ENCODE measurements around the gene ATG16L1. TPM values are rescaled to one million over a fixed set of nuclear protein-coding genes. Genes with fewer than 3 reads are reported as not detected.
A peak's percentile ranks its signal among the peaks of the same experiment; 100 is the strongest.

The ATG16L1 gene
- total RNA-seq, 2 experiments from 2014 or later: 60.8 to 67.6 TPM

DNA sequence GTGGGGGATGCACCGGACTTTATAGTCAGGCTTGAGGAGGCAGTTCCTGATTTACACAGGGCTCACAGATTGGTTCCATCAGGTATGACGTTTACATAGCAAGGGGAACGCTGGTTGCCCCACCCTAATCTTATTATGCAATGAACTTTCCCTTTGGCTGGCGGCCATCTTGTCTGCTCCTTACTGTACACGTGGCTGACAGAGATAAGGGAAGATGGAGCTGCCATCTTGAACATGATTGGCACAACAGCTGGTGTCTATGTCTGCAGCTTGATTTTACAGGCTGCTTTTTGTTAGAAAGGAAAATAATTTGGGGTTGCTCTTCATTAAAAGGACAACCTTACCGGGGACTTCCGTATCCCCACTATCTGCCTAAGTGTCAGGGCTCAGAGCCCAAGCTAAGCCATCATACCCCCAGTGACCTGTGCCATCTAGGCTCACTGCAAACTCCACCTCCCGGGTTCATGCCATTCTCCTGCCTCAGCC, 33.5 kb upstream of the ATG16L1 start:
- no peaks in the 10 kb centered on the region for H3K4me1 Mint-ChIP-seq
- ATAC-seq (ENCODE audit: low read depth) (no peak), DNase-seq (no peak)
- no peaks in the 10 kb centered on the region for H3K9me3 Mint-ChIP-seq
- no peaks in the 10 kb centered on the region for H3K27me3 Mint-ChIP-seq
- H3K36me3 Mint-ChIP-seq: no peaks in the 10 kb centered on the region
- POLR2A ChIA-PET: interaction anchor here (0.7 kb wide), 1 partner anchor 18 kb away, joined by 4 read pairs; no protein-coding TSS in a partner anchor
- H3K27ac Mint-ChIP-seq: no peak overlapping the region
- H3K4me3 Mint-ChIP-seq: no peak overlapping the region

DNA sequence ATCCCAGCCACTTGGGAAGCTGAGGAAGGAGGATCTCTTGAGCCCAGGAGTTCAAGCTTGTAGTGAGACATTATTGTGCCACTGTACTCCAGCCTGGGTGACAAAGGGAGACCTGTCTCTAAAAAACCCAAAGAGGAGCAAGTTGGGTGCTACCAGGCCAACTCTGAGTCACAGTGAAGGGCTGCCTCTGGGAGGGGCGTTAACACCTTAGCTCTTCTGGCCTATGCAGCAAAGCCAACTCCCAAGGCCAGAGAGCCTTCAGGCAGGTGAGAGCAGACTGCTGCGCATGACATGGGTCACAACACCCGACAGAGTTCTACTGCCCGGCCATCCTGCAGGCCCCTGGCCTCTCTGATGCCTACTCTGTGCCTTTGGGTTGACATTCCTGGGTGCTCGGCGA, 32.6 kb upstream of the ATG16L1 start:
- Mint-ChIP-seq H3K27me3 (peaks cover 2% of the 10 kb centered on the region), H3K27ac (no peak overlapping the region), H3K4me3 (no peak overlapping the region), H3K4me1 (no peaks in the 10 kb centered on the region), H3K9me3 (no peaks in the 10 kb centered on the region), H3K36me3 (no peaks in the 10 kb centered on the region)
- POLR2A ChIA-PET: no interaction called here
- DNase-seq (no peak), ATAC-seq (ENCODE audit: low read depth) (no peak)

DNA sequence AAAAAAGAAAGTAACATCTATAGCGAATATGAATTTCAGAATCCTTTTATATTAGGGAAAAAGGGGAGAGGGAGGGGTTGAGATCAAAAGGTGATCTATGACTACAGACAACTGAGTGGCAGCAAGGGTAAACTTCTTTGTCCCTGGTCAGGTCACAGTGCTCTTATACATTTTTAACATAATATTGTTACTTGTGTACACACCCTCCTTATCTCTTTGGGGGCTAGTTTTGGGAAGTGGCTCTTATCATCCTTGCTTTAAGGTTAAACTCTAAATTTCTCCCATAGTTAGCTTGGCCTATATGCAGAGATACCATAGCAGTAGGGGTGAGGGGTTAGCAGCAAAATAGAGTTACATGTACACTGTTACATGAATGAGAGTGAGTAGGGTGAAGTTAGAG, 31.6 kb upstream of the ATG16L1 start:
- Mint-ChIP-seq H3K9me3 (no peaks in the 10 kb centered on the region), H3K4me3 (no peak overlapping the region), H3K27me3 (peaks cover 3% of the 10 kb centered on the region), H3K36me3 (no peaks in the 10 kb centered on the region), H3K27ac (no peak overlapping the region), H3K4me1 (no peaks in the 10 kb centered on the region)
- ATAC-seq (ENCODE audit: low read depth) (no peak), DNase-seq (no peak)
- POLR2A ChIA-PET: no interaction called here

DNA sequence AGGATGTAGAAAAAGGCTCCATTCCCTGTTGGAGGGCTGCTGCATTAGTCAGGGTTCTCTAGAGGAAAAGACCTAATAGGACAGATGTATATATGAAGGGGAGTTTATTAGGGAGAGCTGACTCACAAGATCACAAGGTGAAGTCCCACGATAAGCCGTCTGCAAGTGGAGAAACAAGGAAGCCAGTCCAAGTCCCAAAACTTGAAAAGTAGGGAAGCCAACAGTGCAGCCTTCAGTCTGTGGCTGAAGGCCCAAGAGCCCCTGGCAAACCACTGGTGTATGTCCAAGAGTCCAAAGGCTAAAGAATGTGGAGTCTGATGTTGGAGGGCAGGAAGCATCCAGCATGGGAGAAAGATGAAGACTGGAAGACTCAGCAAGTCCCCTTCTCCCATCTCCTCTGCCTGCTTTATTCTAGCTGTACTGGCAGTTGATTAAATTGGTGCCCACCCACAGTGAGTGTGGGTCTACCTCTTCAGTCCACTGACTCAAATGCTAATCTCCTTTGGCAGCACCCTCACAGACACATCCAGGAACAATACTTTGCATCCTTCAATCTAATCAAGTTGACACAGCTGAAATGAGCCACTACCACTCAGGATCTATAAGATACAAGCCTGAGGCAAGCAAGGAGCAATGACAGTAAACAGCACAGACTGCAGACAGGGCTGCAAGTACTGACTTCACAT, 30.0 kb upstream of the ATG16L1 start:
- Mint-ChIP-seq H3K4me3 (no peak overlapping the region), H3K9me3 (peaks cover 3% of the 10 kb centered on the region), H3K4me1 (peaks cover 8% of the 10 kb centered on the region), H3K27me3 (peaks cover 3% of the 10 kb centered on the region), H3K36me3 (peaks cover 5% of the 10 kb centered on the region), H3K27ac (no peak overlapping the region)
- POLR2A ChIA-PET: interaction anchor here (0.9 kb wide), 1 partner anchor 21 kb away, joined by 3 read pairs; no protein-coding TSS in a partner anchor
- no peak for ATAC-seq (ENCODE audit: low read depth)
- DNase-seq: no peak

DNA sequence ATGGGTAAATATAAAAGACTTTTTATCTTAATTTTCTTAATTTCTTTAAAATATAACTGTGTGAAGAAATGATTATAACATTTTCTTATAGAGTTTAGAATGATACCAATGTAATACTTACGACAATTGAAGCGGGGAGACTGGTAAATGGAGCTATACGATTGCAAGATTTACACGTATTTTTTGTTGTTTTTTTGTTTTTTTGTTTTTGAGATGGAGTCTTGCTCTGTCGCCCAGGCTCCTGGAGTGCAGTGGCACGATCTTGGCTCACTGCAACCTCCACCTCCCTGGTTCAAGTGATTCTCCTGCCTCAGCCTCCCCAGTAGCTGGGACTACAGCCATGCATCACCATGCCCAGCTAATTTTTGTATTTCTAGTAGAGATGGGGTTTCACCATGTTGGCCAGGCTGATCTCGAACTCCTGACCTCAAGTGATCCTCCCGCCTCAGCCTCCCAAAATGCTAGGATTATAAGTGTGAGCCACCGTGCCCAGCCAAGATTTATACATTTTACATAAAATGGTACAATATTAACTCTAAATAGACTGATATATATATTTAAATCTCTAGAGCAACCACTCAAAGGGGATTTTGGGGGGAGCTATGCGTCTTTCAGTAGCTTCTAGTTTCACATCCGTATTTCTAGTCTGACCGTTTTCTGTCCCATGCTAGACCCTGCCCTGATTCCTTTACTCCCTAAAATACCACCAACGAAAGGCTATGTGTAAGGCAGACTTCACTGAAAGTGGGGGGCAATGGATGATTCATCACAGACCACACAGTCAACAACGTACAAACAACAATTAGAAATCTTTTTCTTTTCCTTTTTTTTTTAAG, 28.2 kb upstream of the ATG16L1 start:
- ATAC-seq (ENCODE audit: low read depth): no peak
- H3K27ac Mint-ChIP-seq: no peak overlapping the region
- H3K4me1 Mint-ChIP-seq: peaks cover 11% of the 10 kb centered on the region
- peaks cover 6% of the 10 kb centered on the region for H3K27me3 Mint-ChIP-seq
- peaks cover 6% of the 10 kb centered on the region for H3K36me3 Mint-ChIP-seq
- DNase-seq: no peak
- POLR2A ChIA-PET: no interaction called here
- H3K4me3 Mint-ChIP-seq: no peak overlapping the region
- peaks cover 3% of the 10 kb centered on the region for H3K9me3 Mint-ChIP-seq

DNA sequence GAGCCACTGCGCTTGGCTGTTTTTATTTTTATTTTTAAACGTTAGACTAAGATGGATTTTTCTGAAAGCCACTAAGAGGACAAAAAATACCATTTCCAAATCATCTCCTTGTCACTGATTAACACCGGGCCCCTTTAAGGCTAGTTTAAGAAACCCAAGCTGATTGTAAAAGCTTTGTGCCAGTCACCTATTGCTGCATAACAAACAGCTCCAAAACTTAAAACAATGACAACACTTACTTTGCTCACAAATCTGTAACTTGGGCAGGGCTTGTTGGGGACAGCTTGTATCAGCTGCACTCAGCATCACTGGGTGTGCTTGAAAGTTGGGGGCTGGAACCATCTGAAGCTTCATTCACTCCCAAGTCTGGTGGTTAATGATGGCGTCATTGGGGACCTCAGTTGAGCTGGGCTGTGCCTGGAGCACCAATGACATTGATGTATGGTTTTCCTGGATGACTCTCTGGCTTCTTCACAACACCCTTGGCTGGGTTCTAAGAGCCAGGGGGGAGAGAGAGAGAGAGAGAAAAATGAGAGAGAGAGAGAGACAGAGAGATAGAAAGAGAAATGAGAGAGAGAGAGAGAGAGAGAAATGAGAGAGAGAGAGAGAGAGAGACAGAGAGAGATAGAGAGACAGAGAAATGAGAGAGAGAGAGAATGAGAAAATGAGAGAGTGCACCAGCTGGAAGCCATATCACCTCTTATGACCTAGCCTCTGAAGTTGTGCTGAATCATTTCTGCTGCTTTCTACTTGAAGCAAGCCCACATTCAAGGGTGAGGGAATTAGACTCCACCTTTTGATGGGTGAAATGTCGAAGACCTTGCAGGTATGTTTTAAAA, 26.0 kb upstream of the ATG16L1 start:
- Mint-ChIP-seq H3K4me3 (no peak overlapping the region), H3K27ac (no peak overlapping the region), H3K27me3 (peaks cover 6% of the 10 kb centered on the region), H3K4me1 (peaks cover 18% of the 10 kb centered on the region), H3K36me3 (peaks cover 6% of the 10 kb centered on the region), H3K9me3 (peaks cover 3% of the 10 kb centered on the region)
- POLR2A ChIA-PET: no interaction called here
- DNase-seq (no peak), ATAC-seq (ENCODE audit: low read depth) (no peak)

DNA sequence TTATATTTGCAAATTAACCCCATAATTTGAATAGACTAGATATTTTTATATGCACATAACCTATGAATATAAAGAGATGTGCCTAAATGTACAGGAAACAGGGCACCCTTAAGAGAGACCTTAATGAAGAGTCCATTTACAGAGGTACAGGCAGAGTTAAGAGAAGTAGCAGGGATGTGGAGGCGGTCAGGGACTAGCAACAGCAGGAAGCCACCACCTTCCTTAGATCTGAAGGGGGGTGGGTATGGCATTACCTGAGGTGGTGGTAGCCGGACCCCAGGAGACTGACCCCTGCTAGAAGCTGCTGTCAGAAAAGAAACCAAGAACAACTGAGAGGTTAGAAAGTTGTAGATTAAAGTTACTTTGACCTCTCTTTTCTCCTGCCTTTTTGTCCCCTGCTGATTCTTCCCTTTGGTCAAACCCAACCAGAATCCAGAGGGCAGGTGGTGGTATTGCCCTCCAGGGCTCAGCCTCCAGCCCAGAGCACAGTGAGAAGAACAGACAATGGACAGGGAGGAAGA, 24.9 kb upstream of the ATG16L1 start:
- no peak overlapping the region for H3K27ac Mint-ChIP-seq
- peaks cover 6% of the 10 kb centered on the region for H3K36me3 Mint-ChIP-seq
- DNase-seq (no peak), ATAC-seq (ENCODE audit: low read depth) (no peak)
- POLR2A ChIA-PET: no interaction called here
- peaks cover 27% of the 10 kb centered on the region for H3K4me1 Mint-ChIP-seq
- H3K27me3 Mint-ChIP-seq: peaks cover 6% of the 10 kb centered on the region
- peaks cover 3% of the 10 kb centered on the region for H3K9me3 Mint-ChIP-seq
- H3K4me3 Mint-ChIP-seq: no peak overlapping the region

DNA sequence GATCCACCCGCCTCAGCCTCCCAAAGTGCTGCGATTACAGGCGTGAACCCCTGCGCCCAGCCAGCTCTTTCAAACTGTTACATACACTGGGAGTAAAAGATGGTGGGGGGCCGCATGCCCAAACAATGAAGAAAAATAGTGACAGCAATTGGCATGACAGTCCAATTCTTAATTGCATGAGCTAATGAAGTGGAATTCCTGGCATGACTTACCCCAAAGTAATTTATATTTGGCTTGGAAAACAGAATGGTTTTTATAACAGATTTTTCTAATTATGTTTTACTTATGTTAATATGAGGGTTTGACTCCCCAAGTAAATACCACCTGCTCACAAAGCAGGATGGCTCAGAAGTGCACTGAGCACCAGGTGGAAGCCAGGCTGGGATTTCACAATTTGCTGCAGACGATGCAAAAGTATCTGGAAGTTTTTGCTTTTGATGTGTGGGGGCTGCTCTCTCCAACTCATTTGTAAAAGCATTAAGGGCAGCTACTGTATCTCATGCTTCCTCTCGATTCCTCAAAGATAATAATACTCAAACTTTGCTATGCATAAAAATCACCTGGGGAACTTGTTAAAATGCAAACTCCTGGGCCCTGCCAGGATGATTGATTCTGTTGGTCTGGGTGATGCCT, 24.0 kb upstream of the ATG16L1 start:
- peaks cover 3% of the 10 kb centered on the region for H3K9me3 Mint-ChIP-seq
- H3K36me3 Mint-ChIP-seq: peaks cover 6% of the 10 kb centered on the region
- H3K27ac Mint-ChIP-seq: no peak overlapping the region
- peaks cover 31% of the 10 kb centered on the region for H3K4me1 Mint-ChIP-seq
- POLR2A ChIA-PET: no interaction called here
- peaks cover 6% of the 10 kb centered on the region for H3K27me3 Mint-ChIP-seq
- no peak for ATAC-seq (ENCODE audit: low read depth)
- DNase-seq: no peak
- H3K4me3 Mint-ChIP-seq: no peak overlapping the region

DNA sequence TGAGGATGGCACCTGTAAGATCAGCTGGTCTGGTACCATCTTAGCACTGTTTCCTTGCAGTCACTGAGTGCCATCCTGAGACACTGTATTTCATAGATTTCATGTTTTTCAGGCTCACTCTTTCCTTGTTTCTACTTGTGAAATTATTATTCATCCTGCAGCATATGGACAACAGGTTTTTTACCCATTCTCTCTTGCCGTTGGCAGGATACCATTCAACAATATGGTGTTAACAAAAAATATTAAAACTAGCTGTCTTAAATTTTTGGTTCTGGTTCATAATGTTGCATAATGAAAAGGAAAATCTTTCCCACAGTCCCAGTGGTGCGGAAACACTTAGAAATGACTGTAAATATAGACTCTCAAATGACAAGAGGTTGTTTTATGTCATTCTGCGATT, 23.1 kb upstream of the ATG16L1 start:
- Mint-ChIP-seq H3K27ac (no peak overlapping the region), H3K36me3 (peaks cover 6% of the 10 kb centered on the region), H3K4me3 (no peak overlapping the region), H3K4me1 (peaks cover 32% of the 10 kb centered on the region), H3K9me3 (peaks cover 3% of the 10 kb centered on the region), H3K27me3 (peaks cover 4% of the 10 kb centered on the region)
- ATAC-seq (ENCODE audit: low read depth): no peak
- POLR2A ChIA-PET: interaction anchor here (0.6 kb wide), 1 partner anchor 23 kb away, joined by 3 read pairs; the partner anchor contains the start of gene ATG16L1
- no peak for DNase-seq

DNA sequence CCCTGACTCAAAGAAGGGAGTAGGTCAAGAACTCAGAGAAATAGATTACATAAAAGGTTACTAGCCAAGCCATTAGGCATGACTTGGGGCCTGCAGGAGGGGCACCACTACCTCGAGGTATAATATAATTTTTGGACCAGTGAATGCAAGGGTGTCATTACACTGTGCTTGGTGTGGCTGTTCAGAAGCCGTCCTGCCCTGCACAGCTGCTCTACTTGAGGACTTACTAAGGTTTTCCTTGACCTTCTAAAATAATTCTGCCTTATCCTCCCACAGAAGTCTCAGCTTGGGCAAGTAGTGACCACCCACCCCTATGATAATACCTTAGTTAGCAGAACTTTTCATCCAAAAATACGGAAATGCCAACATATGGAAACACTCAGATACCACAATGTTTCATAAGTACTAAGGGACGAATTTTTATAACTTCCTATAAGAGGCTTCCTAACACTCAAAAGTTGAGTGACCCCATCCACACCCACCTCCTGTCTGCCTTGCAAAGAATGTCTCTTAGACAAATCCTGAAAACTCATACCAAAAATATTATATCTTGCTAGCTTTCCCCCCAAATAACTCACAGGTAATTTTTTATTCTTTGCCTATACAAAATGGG, 17.7 kb upstream of the ATG16L1 start:
- ATAC-seq (ENCODE audit: low read depth): no peak
- Mint-ChIP-seq H3K4me3 (peak overlapping the region; percentile 49), H3K4me1 (peaks cover 53% of the 10 kb centered on the region), H3K27me3 (no peaks in the 10 kb centered on the region), H3K36me3 (peaks cover 11% of the 10 kb centered on the region), H3K27ac (peak overlapping the region; percentile 74), H3K9me3 (peaks cover 4% of the 10 kb centered on the region)
- POLR2A ChIA-PET: interaction anchor here (0.9 to 1.5 kb wide), 3 partner anchors 9 to 33 kb away, joined by 3 to 7 read pairs (median 7); no protein-coding TSS in a partner anchor
- no peak for DNase-seq

DNA sequence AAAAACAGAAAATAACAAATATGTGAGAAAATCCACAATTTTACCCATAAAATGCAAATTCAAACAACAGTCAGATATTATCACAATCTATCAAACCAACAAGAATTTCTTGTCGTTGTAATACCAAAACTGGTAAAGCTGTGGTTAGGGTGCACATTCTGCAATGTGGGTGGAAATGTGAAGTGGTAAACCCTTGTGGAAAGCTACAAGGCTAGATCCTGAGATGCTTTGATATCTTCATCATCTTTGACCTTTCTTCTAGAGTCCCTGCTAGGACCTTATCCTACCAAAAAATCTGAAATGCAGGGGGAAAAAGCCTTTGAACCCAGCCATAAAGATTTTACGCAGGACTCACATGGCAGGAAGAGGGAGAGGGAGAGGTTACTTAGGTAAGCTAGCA, 17.2 kb upstream of the ATG16L1 start:
- Mint-ChIP-seq H3K36me3 (peaks cover 15% of the 10 kb centered on the region), H3K4me3 (peak overlapping the region; percentile 49)
- POLR2A ChIA-PET: interaction anchor here (1.0 to 1.5 kb wide), 2 partner anchors 8 to 16 kb away, joined by 3 to 7 read pairs; no protein-coding TSS in a partner anchor

DNA sequence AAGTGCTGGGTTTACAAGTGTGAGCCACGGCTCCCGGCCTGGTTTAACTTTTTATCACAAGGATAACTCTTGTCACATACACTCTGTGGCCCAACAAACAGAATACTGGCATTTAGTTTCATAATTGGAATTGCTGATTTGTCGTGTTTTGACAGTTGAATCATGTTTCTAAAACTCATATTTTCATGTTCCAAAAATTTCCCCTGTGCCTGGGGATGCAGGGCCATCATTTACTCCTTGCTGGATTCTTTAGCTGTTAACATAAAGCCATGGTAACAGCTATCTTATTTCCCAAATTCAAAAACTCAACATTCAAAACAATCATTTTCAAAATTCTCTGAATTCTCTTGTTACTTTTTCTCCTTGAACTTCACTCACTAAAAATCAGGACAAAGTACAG, 16.5 kb upstream of the ATG16L1 start:
- DNase-seq: no peak
- Mint-ChIP-seq H3K4me1 (peaks cover 63% of the 10 kb centered on the region), H3K27ac (peak overlapping the region; percentile 8), H3K27me3 (no peaks in the 10 kb centered on the region), H3K9me3 (peaks cover 6% of the 10 kb centered on the region), H3K36me3 (peaks cover 17% of the 10 kb centered on the region), H3K4me3 (no peak overlapping the region)
- ATAC-seq (ENCODE audit: low read depth): no peak
- POLR2A ChIA-PET: interaction anchor here (0.7 to 1.5 kb wide), 3 partner anchors 15 to 156 kb away, joined by 3 to 7 read pairs (median 3); no protein-coding TSS in a partner anchor

More for the DNA sequence above, 17.2 kb upstream of the ATG16L1 start:
- ATAC-seq (ENCODE audit: low read depth) (peak; percentile 40), DNase-seq (no peak)
- Mint-ChIP-seq H3K9me3 (peaks cover 6% of the 10 kb centered on the region), H3K4me1 (peaks cover 58% of the 10 kb centered on the region), H3K27ac (peak overlapping the region; percentile 74), H3K27me3 (no peaks in the 10 kb centered on the region)
